Osteoblast (primary cell): ENCODE measurements around the gene ACP1. TPM values are rescaled to one million over a fixed set of nuclear protein-coding genes. Genes with fewer than 3 reads are reported as not detected.
A peak's percentile ranks its signal among the peaks of the same experiment; 100 is the strongest.

ENCODE experiments used
- DNase-seq: peaks from one replicate; pipeline ENCODE4 v3.0.0; 2011; ENCODE audit warnings: low spot score, mixed read lengths; ENCODE audit not compliant: insufficient read length; ENCODE audit errors: missing footprints
- H2AFZ ChIP-seq: 2 replicates; pipeline ENCODE4 v1.6.0; 2011; ENCODE audit warnings: mild to moderate bottlenecking, low read length
- H3K27ac ChIP-seq: 2 replicates; pipeline ENCODE4 v1.5.1; 2011; ENCODE audit warnings: mild to moderate bottlenecking, low read depth, low read length, moderate library complexity
- H3K27me3 ChIP-seq: 2 replicates; pipeline ENCODE4 v1.6.0; 2012; ENCODE audit warnings: mild to moderate bottlenecking, control low read depth, inconsistent platforms, low read length, moderate library complexity; ENCODE audit not compliant: insufficient read depth
- H3K36me3 ChIP-seq: 2 replicates; pipeline ENCODE4 v1.5.1; 2011; ENCODE audit warnings: mild to moderate bottlenecking, low read length, control low read depth, moderate library complexity; ENCODE audit not compliant: insufficient read depth
- H3K4me1 ChIP-seq: 2 replicates; pipeline ENCODE4 v1.5.1; 2011; ENCODE audit warnings: mild to moderate bottlenecking, low read length, control low read depth, moderate library complexity; ENCODE audit not compliant: insufficient read depth
- H3K4me2 ChIP-seq: 2 replicates; pipeline ENCODE4 v1.6.0; 2011; ENCODE audit warnings: mild to moderate bottlenecking, low read length; ENCODE audit not compliant: insufficient read depth
- H3K4me3 ChIP-seq: fragments of 200-600 bp; sonication (generic); 3 replicates; pipeline ENCODE4 v1.5.1; 2012; ENCODE audit warnings: mild to moderate bottlenecking, low read length, inconsistent platforms; ENCODE audit not compliant: insufficient read depth
- H3K79me2 ChIP-seq: 2 replicates; pipeline ENCODE4 v1.6.0; 2012; ENCODE audit warnings: mild to moderate bottlenecking, low read length, control low read depth, inconsistent platforms; ENCODE audit not compliant: insufficient read depth
- H3K9me3 ChIP-seq: 2 replicates; pipeline ENCODE4 v1.5.1; 2011; ENCODE audit warnings: low read depth, low read length, control low read depth
- H4K20me1 ChIP-seq: 2 replicates; pipeline ENCODE4 v1.6.0; 2012; ENCODE audit warnings: mild to moderate bottlenecking, low read length, control low read depth; ENCODE audit not compliant: insufficient read depth
- CTCF ChIP-seq: IDR thresholded peaks from 2 replicates; pipeline ENCODE4 v1.5.1; 2011; ENCODE audit warnings: mild to moderate bottlenecking, low read depth, low read length, moderate library complexity; ENCODE audit errors: extremely low read depth
- total RNA-seq: library from RNA; depleted of rRNA; stranded (reverse); fragments of >200 nt; gene quantifications from 2 replicates; pipeline ENCODE4 v1.2.3, GENCODE V29; 2012

The ACP1 gene
- total RNA-seq, result 80.0 and 85.7 TPM in 2 replicates

- Histone ChIP-seq H3K4me1 (peaks cover 7% of the 10 kb centered on the region), H3K79me2 (peaks cover 67% of the 10 kb centered on the region), H3K27ac (peak within 1 kb of the TSS; percentile 93), H3K9me3 (no peaks in the 10 kb centered on the region), H3K4me2 (peak within 1 kb of the TSS; percentile 97), H3K4me3 (peak within 1 kb of the TSS; percentile 99), H4K20me1 (peaks cover 20% of the 10 kb centered on the region), H3K36me3 (no peaks in the 10 kb centered on the region), H2AFZ (peak within 1 kb of the TSS; percentile 98), H3K27me3 (no peaks in the 10 kb centered on the region)
- peak; percentile 100 for DNase-seq
- TF ChIP-seq CTCF, result no peak
Measured at GRCh38 chr2:264493-265468, at the start of gene ACP1. TSS of gene ACP1 (plus strand) at chr2:264947. CDS start at chr2:264965, 18 bp downstream.

- no peaks in the 10 kb centered on the region for H3K9me3 ChIP-seq
- TF ChIP-seq CTCF, result no peak
- no peak overlapping the region for H2AFZ ChIP-seq
- H3K79me2 ChIP-seq, result no peaks in the 10 kb centered on the region
- no peak overlapping the region for H3K4me2 ChIP-seq
- no peak overlapping the region for H3K27ac ChIP-seq
- no peaks in the 10 kb centered on the region for H3K27me3 ChIP-seq
- DNase-seq, result no peak
- H4K20me1 ChIP-seq, result no peaks in the 10 kb centered on the region
- no peaks in the 10 kb centered on the region for H3K4me1 ChIP-seq
- H3K4me3 ChIP-seq, result no peak overlapping the region
- H3K36me3 ChIP-seq, result peaks cover 18% of the 10 kb centered on the region
Measured at GRCh38 chr2:216068-216467, 48.7 kb upstream of the ACP1 start.

GRCh38 chr2:223451-223850 lies 41.3 kb upstream of the ACP1 start:
- H3K9me3 ChIP-seq, result no peaks in the 10 kb centered on the region
- H3K79me2 ChIP-seq, result no peaks in the 10 kb centered on the region
- H2AFZ ChIP-seq, result no peak overlapping the region
- no peaks in the 10 kb centered on the region for H3K27me3 ChIP-seq
- H3K36me3 ChIP-seq, result peaks cover 39% of the 10 kb centered on the region
- TF ChIP-seq CTCF, result no peak
- no peaks in the 10 kb centered on the region for H3K4me1 ChIP-seq
- no peaks in the 10 kb centered on the region for H4K20me1 ChIP-seq
- no peak overlapping the region for H3K27ac ChIP-seq
- no peak for DNase-seq
- H3K4me3 ChIP-seq, result no peak overlapping the region
- no peak overlapping the region for H3K4me2 ChIP-seq

GRCh38 chr2:223971-224760 lies 40.6 kb upstream of the ACP1 start:
- Histone ChIP-seq H3K4me2 (no peak overlapping the region), H3K4me1 (no peaks in the 10 kb centered on the region), H3K4me3 (no peak overlapping the region), H3K9me3 (no peaks in the 10 kb centered on the region), H3K27me3 (no peaks in the 10 kb centered on the region), H3K27ac (no peak overlapping the region), H3K36me3 (peaks cover 32% of the 10 kb centered on the region), H2AFZ (no peak overlapping the region), H4K20me1 (no peaks in the 10 kb centered on the region), H3K79me2 (no peaks in the 10 kb centered on the region)
- TF ChIP-seq CTCF, result no peak
- DNase-seq, result no peak
